Colonic mucosa (tissue), 4 donors: ENCODE results near the gene KRT20. TPM values are rescaled to one million over a fixed set of nuclear protein-coding genes. Genes with fewer than 3 reads are reported as not detected.

Experiments used
- DNase-seq: peaks from one replicate; pipeline ENCODE4 v3.0.0-alpha.2; 2020
- H3K27ac ChIP-seq: fragments of 200-600 bp; one replicate; pipeline ENCODE4 v1.8.0; 2021
- H3K27me3 ChIP-seq: fragments of 200-600 bp; one replicate; pipeline ENCODE4 v1.8.0; 2021
- H3K36me3 ChIP-seq: fragments of 200-600 bp; one replicate; pipeline ENCODE4 v1.8.0; 2021
- H3K4me1 ChIP-seq: fragments of 200-600 bp; one replicate; pipeline ENCODE4 v1.8.0; 2021; ENCODE audit warnings: mild to moderate bottlenecking
- H3K4me3 ChIP-seq: fragments of 200-600 bp; one replicate; pipeline ENCODE4 v1.8.0; 2021
- H3K9ac ChIP-seq, 2 donors: one replicate each; pipeline ENCODE4 v1.7.0; 2013; ENCODE audit warnings: control low read depth in 2 of 2, low read depth in 2 of 2, low read length in 2 of 2
- H3K9me3 ChIP-seq: fragments of 200-600 bp; one replicate; pipeline ENCODE4 v1.8.0; 2021
- CTCF ChIP-seq: fragments of 200-600 bp; IDR thresholded peaks from one replicate; pipeline ENCODE4 v1.8.0; 2022; ENCODE audit warnings: antibody characterized with exemption, mild to moderate bottlenecking
- intact Hi-C: fragments of 100-400 bp; cut with DNase I; formaldehyde crosslinking; loops from one replicate; pipeline ENCODE4 v1.14.1; 2022
- total RNA-seq, 2 donors: library from RNA; stranded (reverse); fragmentation: NEBNext Ultra II Directional in 1 of 2; extraction: Animal tissue kit (Norgen Biotek cat#: 25700) in 1 of 2; gene quantifications; one replicate each; pipeline ENCODE4 v1.2.1, GENCODE V29; 2021
- donor health status: healthy.
- donor health status: DM: no; HTN: no; CAD: no.
- donor health status: DM: no; HTN: no; CAD: no.

Gene KRT20
- total RNA-seq, 2 donors from 2014 or later, result 1,610 to 1,735 TPM

- DNase-seq, result no peak
- no peak for TF ChIP-seq CTCF
- Histone ChIP-seq H3K9me3 (no peaks in the 10 kb centered on the region), H3K4me1 (no peaks in the 10 kb centered on the region), H3K36me3 (no peaks in the 10 kb centered on the region), H3K27me3 (no peaks in the 10 kb centered on the region), H3K9ac (no peak overlapping the region), H3K4me3 (no peak overlapping the region), H3K27ac (no peak overlapping the region)
- intact Hi-C loops, result no loop called here
Measured at GRCh38 chr17:40843242-40843641, 41.8 kb downstream of the KRT20 start.

- Histone ChIP-seq H3K27me3 (no peaks in the 10 kb centered on the region), H3K4me1 (no peaks in the 10 kb centered on the region), H3K27ac (no peak overlapping the region), H3K36me3 (no peaks in the 10 kb centered on the region), H3K9me3 (no peaks in the 10 kb centered on the region), H3K4me3 (no peak overlapping the region), H3K9ac (no peak overlapping the region)
- intact Hi-C loops, result no loop called here
- DNase-seq, result no peak
- no peak for TF ChIP-seq CTCF
Measured at GRCh38 chr17:40841246-40841645, 43.8 kb downstream of the KRT20 start.

GRCh38 chr17:40839194-40839593 lies 45.8 kb downstream of the KRT20 start:
- no peak overlapping the region for H3K27ac ChIP-seq
- H3K36me3 ChIP-seq, result no peaks in the 10 kb centered on the region
- intact Hi-C loops, result no loop called here
- no peaks in the 10 kb centered on the region for H3K9me3 ChIP-seq
- TF ChIP-seq CTCF, result no peak
- no peaks in the 10 kb centered on the region for H3K27me3 ChIP-seq
- no peak overlapping the region for H3K4me3 ChIP-seq
- H3K9ac ChIP-seq, result no peak overlapping the region
- H3K4me1 ChIP-seq, result no peaks in the 10 kb centered on the region
- DNase-seq, result no peak

- H3K4me1 ChIP-seq, result no peaks in the 10 kb centered on the region
- intact Hi-C loops, result no loop called here
- DNase-seq, result no peak
Measured at GRCh38 chr17:40836020-40836419, 49.0 kb downstream of the KRT20 start.

GRCh38 chr17:40833882-40834281 lies 51.2 kb downstream of the KRT20 start:
- DNase-seq, result no peak
- TF ChIP-seq CTCF, result no peak
- no peaks in the 10 kb centered on the region for H3K4me1 ChIP-seq
- H3K4me3 ChIP-seq, result no peak overlapping the region
- H3K9ac ChIP-seq, result no peak overlapping the region
- H3K9me3 ChIP-seq, result no peaks in the 10 kb centered on the region
- H3K27ac ChIP-seq, result no peak overlapping the region
- intact Hi-C loops, result no loop called here
- no peaks in the 10 kb centered on the region for H3K36me3 ChIP-seq
- H3K27me3 ChIP-seq, result no peaks in the 10 kb centered on the region

More at GRCh38 chr17:40836020-40836419, 49.0 kb downstream of the KRT20 start:
- H3K4me3 ChIP-seq, result no peak overlapping the region
- no peaks in the 10 kb centered on the region for H3K36me3 ChIP-seq
- no peaks in the 10 kb centered on the region for H3K27me3 ChIP-seq
- TF ChIP-seq CTCF, result no peak
- no peak overlapping the region for H3K9ac ChIP-seq
- no peaks in the 10 kb centered on the region for H3K9me3 ChIP-seq
- no peak overlapping the region for H3K27ac ChIP-seq

GRCh38 chr17:40832840-40833239 lies 52.2 kb downstream of the KRT20 start:
- DNase-seq, result no peak
- Histone ChIP-seq H3K27me3 (no peaks in the 10 kb centered on the region), H3K4me3 (no peak overlapping the region), H3K9me3 (no peaks in the 10 kb centered on the region), H3K27ac (no peak overlapping the region), H3K9ac (no peak overlapping the region), H3K36me3 (no peaks in the 10 kb centered on the region), H3K4me1 (no peaks in the 10 kb centered on the region)
- no peak for TF ChIP-seq CTCF
- intact Hi-C loops, result no loop called here
